ENCODE results near the gene NR3C1.

The NR3C1 gene

DNA sequence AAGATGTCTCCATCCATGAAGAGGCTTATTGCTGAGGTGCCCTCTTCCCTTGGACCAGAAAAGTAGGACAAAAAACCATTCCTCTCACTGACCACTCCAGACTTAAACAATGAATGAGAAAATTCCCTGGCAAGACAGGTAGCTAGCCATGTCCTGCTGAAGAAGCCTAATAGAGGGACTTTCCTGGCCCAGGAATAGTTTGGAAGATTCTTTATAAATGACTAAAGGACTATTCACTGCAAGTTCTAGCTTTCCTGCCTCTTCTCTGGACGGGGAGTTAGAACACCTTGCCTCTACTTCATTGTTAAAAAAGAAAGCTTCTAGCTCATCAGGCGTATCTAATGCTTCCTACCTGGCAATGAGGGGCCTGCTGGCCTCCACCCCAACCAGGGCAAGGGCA is 153.6 kb downstream of the NR3C1 start:
- DNase-seq: no peak

DNA sequence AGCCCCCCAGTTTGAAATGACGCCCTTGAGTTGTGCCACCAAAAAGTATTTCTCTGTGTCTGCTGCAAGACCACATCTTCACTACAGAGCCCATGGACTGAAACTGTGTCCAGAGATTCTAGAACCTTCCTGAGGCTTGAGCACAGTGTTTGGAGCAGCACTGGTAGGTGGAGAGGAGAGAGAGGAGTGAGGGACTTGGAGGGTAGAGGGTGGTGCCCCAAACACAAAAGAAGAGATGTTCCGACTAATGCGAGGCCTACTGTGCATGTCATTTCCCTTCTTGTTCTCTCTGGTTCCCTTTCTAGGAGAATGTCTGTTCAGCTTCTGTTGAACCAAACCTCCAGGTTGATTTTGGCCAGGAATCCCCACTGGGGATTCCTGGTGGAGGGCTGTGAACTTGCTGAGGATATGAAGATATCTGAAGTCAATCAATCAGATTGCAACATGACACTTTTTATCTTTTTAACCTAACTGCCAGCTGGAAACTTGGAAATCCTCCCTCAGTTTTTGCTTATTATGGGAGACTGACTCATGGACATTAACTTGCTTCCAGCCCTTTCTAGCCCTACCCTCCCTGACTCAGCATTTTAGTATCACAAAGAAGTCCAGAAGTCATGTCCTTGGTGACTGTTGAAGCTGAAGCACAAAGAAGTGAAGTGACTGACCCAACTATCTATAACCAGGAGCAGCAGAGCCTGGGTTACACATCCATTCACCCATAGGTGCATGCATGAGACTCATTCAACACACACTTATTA is 154.5 kb downstream of the NR3C1 start:
- DNase-seq: no peak

GRCh38 chr5:143248391-143248790 is 155.1 kb downstream of the NR3C1 start:
- no peak for DNase-seq

GRCh38 chr5:143247134-143247815 is 156.2 kb downstream of the NR3C1 start:
- no peak for DNase-seq

DNA sequence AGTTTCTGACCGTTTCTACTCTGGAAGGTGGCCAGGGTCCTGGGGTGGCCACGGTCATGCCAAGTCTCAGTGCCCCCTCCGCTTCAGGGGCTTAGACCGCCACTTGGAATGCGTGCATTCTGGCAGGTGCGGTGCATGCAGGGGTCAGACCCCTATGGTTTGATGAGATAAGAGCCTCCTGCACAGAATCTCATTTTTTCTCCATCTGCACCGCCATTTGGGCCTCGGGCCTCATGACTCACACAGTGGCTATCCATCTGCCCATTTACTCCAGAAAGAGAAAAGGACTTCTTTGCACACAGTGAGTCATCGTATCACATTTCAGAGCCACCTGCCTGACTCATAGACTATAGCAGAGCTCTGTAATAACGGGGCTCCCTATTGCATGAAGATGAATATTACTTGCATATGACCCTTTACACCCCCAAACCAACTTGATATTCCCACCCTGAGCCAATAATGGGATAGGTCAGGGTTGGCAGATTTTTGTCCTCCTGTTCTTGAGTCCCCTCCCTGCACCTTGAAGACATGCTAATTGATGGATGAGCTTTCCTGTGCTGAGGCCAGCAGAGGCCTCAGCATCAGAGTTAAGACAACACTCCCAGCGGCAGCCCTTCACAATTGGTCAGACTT is 157.4 kb downstream of the NR3C1 start:
- DNase-seq: no peak

- DNase-seq: no peak
Measured at GRCh38 chr5:143244990-143245389, 158.5 kb downstream of the NR3C1 start.

DNA sequence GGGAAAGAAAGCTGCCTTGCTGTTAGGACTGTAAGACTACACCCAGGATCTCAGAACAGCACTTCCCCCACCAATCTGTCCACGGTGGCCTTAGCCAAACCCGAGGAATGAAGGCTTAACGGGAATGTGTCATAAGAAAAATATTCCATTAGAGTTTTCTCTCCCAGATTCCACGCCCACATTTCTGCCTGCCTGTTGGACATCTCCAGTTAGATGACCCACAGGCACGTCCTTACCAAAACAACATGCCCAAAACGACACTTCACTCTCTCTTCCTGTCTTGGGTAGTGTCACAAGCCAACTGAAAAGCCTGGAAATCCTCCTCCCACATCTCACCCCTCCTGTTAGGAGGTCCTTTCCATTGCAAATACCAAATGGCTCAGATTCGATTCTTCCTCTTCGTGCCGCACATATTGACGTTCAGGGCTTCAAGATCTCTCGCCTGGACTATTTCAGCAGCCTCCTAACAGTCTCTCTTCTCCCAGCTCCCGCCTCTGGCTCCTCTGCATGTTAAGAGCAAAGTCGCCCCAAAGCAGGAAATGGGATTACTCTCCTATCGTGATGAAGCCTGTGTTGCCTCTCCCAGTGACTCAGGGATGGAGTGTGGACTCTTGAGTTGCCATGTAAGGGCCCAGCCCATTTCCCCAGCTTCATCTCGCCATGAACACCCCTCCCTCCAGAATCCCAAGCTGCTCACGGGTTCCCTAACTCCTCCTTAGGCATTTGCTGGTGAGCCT is 159.3 kb downstream of the NR3C1 start:
- DNase-seq: no peak

GRCh38 chr5:143243103-143243502 is 160.4 kb downstream of the NR3C1 start:
- no peak for DNase-seq

DNA sequence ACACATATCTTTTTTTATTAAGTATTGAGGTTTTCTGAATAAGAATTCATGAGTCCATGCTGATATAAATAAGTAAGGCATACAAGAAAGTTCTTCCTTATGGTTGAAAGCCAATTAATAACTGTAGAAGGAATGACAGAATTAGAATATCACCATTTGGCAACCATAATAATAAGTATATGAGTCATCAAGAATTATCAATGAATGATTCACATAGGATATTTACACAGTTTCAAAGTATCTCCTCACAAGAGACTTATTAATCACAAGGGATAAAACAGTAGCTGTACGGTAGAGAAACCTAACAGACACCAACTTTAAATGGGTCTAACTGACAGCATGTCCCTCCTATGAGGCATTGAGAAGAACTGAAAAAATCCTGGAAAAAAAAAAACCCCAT is 161.6 kb downstream of the NR3C1 start:
- no peak for DNase-seq

DNA sequence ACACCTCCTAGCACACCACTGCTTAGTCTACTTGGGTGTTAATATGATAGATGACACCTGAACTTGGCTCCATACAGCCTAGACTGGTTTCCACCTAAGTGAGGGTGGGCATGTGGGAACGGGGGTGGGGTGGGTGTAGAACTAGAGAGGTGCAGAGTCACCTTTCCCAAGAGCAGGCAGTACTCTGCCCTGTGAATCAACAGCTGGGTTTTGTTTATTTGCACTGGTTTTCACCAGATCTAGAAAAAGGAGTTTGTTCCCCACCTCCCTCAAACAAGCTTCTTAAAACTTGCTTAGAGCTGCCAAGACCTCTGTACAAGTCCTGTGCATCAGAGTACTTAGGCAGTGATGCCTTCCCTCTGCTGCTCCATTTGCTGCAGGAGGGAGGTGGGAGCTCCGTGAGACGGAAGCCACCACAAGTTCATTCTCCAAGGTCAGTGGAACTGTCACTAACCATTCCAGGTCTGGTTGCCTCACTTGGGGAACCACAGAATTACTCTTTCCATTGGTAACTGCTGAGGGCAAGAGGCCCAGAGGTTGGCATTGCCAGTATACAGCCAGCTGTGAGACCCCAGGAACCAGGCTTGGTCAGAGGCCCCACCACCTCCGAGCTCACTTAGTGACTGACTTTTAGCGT is 163.5 kb downstream of the NR3C1 start:
- no peak for DNase-seq

DNA sequence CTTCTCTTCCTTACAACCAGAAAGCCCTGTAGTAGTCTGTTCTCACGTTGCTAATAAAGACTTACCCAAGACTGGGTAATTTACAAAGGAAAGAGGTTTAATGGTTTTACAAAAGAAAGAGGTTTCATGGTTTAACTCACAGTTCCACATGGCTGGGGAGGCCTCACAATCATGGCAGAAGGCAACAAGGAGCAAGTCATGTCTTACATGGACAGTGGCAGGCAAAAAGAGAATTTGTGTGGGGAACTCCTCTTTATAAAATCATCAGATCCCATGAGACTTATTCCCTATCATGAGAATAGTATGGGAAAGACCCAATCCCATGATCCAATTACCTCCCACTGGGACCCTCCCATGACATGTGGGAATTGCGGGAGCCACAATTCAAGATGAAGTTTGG is 164.9 kb downstream of the NR3C1 start:
- DNase-seq: no peak

GRCh38 chr5:143237664-143238063 is 165.8 kb downstream of the NR3C1 start:
- DNase-seq: no peak

GRCh38 chr5:143236682-143237081 is 166.8 kb downstream of the NR3C1 start:
- no peak for DNase-seq

DNA sequence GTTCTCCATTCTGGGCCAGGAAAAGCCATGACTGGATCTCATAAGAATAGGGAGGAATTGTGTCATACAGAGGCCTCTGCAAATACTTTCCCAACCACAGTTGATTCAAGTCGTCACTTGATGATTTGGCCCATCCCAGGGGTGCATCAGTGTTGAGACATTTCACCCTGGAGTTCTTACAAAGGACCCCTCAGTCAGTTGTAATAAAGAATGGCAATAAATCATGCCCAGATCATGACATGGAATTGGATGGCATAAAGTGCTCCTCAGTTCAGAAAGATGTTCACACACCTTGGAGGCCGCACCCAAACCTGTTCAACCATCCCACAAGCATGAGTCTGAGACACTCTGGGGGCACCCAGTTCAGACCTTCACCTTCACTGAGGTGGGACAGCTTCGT is 168.1 kb downstream of the NR3C1 start:
- no peak for DNase-seq

- DNase-seq: no peak
Measured at GRCh38 chr5:143234162-143234842, 169.2 kb downstream of the NR3C1 start.

- DNase-seq: no peak
Measured at GRCh38 chr5:143233031-143233430, 170.5 kb downstream of the NR3C1 start.

GRCh38 chr5:143231973-143232812 is 171.3 kb downstream of the NR3C1 start:
- no peak for DNase-seq

- no peak for DNase-seq
Measured at GRCh38 chr5:143231416-143231815, 172.1 kb downstream of the NR3C1 start.

DNA sequence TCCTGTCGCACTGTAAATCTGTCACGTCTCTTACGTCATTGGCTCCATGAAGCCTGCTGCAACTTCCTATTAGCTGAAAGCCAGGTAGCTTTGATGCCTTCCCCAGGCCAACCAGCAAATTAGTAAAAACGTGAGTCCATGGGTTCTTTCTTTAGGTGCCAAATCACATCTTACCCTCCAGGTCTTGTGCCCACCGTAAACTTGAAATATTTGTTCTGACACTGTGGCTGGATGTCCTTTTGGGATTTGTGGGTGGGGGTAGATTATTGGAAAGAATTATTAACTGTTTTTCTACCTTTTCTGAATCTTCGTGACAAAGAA is 172.8 kb downstream of the NR3C1 start:
- DNase-seq: no peak

- peak; percentile 61 for DNase-seq
Measured at GRCh38 chr5:143229896-143230675, 173.4 kb downstream of the NR3C1 start.

DNA sequence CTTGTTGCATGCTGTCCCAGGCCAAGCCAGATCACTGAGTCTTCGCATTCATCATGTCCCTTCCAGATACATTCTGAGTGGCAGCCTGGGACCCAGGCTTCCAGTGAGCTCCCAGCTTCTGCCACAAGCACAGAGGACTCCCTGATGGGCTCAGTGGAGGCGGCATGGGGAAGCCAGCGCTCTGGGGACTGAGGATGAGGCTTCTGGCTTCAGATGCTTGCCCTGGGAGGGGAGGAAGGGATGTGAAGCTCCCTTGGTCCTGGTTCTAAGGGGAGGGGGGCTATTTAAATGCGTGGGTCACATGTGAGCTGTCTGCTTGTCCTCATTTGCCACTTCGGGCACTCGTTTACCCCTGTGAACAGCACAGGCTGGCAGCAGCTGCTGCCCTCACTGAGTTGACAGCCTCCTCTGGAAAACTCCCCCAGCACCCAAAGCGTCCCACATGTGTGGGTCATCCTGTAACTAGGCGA is 174.0 kb downstream of the NR3C1 start:
- no peak for DNase-seq

Data from activated CD4-positive, alpha-beta T cell treated with anti-CD3 and anti-CD28 coated beads, Interleukin-2, Interleukin-6, amounts not matched to agents 100 ng/mL and 50 ng/mL, durations not matched to agents 16 hours and 8 hours (primary cell).